Measurements from ENCODE around the gene UMODL1.

The UMODL1 gene

DNA sequence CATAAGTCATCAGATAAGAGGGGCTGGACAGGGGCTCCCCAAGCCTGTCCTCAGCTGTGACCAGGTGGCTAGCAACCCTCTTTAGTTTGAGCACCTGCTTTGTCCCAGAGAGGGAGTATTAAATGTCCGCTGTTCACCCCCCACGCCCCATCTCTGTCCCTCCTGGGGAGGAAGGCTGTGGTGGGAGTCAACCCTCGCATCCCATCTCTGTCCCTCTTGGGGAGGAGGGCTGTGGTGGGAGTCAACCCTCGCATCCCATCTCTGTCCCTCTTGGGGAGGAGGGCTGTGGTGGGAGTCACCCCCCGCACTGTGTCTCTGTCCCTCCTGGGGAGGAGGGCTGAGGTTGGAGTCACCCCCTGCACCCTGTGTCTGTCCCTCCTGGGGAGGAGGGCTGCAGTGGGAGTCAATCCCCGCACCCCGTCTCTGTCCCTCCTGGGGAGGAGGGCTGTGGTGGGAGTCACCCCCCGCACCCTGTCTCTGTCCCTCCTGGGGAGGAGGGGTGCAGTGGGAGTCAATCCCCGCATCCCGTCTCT is 75.2 kb downstream of the UMODL1 start:
- ATAC-seq, result no peak; the same call in 2 of the 3 replicates
- TF ChIP-seq ARNTL (CRISPR knock-in tag; IDR thresholded peaks at IDR 0.05; ENCODE audit: borderline replicate concordance, low read depth) (no peak), BACH2 (CRISPR knock-in tag; IDR thresholded peaks at IDR 0.05; ENCODE audit: borderline replicate concordance) (no peak), ZNF70 (CRISPR knock-in tag; IDR thresholded peaks at IDR 0.05) (no peak), ZFP30 (CRISPR knock-in tag; IDR thresholded peaks at IDR 0.05) (no peak), ZNF565 (CRISPR knock-in tag; conservative IDR thresholded peaks at IDR 0.05; ENCODE audit: low read depth) (no peak)

GRCh38 chr21:42146821-42147220 is 75.7 kb downstream of the UMODL1 start:
- no peak for ATAC-seq
- no peak for TF ChIP-seq ZNF565 (CRISPR knock-in tag; conservative IDR thresholded peaks at IDR 0.05; ENCODE audit: low read depth)

DNA sequence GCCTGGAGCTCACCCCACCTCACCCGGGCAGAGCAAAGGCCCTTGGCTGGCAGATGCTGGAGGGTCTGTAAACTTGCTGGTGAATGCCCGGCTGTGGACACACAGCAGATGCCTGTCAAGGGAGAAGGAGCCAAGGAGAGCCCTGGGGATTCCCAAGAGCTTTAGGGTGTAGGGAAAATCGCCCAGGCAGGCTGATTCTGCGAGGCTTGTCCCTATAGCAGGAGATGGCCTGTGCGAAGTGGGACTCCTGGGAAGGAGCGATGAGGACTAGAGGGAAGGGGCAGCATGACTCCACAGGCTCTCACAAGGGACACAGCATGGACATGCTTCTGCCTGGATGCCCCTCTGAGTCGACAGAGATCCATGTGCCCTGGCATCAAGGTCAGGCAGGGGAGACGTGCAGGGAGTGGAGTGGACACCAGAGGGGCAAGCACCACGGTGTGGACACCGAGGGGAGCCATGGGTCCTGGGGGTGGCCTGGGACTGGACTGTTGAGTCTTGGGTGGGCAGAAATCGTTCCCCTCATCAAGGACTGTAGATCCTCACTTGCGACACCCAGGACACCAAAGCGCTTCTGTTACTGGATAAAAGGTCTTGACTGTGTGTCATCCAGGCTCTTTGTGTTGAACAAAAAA is 76.4 kb downstream of the UMODL1 start:
- no peak for ATAC-seq
- TF ChIP-seq PPARA (CRISPR knock-in tag; IDR thresholded peaks at IDR 0.05; ENCODE audit: borderline replicate concordance) (no peak), CREB5 (CRISPR knock-in tag; IDR thresholded peaks at IDR 0.05; ENCODE audit: low read depth) (no peak), RARB (CRISPR knock-in tag; IDR thresholded peaks at IDR 0.05) (no peak), BACH2 (CRISPR knock-in tag; IDR thresholded peaks at IDR 0.05; ENCODE audit: borderline replicate concordance) (no peak), CSDC2 (CRISPR knock-in tag; IDR thresholded peaks at IDR 0.05) (no peak), POU6F1 (CRISPR knock-in tag; IDR thresholded peaks at IDR 0.05; ENCODE audit: borderline replicate concordance, low read depth) (no peak), ESRRG (CRISPR knock-in tag; IDR thresholded peaks at IDR 0.05) (no peak), ZFP3 (CRISPR knock-in tag; IDR thresholded peaks at IDR 0.05) (no peak), ZFP30 (CRISPR knock-in tag; IDR thresholded peaks at IDR 0.05) (no peak), TCF4 (CRISPR knock-in tag; IDR thresholded peaks at IDR 0.05; ENCODE audit: borderline replicate concordance) (no peak), ZNF565 (CRISPR knock-in tag; conservative IDR thresholded peaks at IDR 0.05; ENCODE audit: low read depth) (no peak), OSR1 (CRISPR knock-in tag; IDR thresholded peaks at IDR 0.05) (no peak), SNAI2 (CRISPR knock-in tag; IDR thresholded peaks at IDR 0.05) (no peak)
- TF ChIP-seq, protein P1, sequence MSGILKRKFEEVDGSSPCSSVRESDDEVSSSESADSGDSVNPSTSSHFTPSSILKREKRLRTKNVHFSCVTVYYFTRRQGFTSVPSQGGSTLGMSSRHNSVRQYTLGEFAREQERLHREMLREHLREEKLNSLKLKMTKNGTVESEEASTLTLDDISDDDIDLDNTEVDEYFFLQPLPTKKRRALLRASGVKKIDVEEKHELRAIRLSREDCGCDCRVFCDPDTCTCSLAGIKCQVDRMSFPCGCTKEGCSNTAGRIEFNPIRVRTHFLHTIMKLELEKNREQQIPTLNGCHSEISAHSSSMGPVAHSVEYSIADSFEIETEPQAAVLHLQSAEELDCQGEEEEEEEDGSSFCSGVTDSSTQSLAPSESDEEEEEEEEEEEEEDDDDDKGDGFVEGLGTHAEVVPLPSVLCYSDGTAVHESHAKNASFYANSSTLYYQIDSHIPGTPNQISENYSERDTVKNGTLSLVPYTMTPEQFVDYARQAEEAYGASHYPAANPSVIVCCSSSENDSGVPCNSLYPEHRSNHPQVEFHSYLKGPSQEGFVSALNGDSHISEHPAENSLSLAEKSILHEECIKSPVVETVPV (CRISPR knock-in tag; IDR thresholded peaks at IDR 0.05), result no peak
- TF ChIP-seq, protein P2, sequence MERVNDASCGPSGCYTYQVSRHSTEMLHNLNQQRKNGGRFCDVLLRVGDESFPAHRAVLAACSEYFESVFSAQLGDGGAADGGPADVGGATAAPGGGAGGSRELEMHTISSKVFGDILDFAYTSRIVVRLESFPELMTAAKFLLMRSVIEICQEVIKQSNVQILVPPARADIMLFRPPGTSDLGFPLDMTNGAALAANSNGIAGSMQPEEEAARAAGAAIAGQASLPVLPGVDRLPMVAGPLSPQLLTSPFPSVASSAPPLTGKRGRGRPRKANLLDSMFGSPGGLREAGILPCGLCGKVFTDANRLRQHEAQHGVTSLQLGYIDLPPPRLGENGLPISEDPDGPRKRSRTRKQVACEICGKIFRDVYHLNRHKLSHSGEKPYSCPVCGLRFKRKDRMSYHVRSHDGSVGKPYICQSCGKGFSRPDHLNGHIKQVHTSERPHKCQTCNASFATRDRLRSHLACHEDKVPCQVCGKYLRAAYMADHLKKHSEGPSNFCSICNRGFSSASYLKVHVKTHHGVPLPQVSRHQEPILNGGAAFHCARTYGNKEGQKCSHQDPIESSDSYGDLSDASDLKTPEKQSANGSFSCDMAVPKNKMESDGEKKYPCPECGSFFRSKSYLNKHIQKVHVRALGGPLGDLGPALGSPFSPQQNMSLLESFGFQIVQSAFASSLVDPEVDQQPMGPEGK (CRISPR knock-in tag; IDR thresholded peaks at IDR 0.05; ENCODE audit: borderline replicate concordance), result no peak

DNA sequence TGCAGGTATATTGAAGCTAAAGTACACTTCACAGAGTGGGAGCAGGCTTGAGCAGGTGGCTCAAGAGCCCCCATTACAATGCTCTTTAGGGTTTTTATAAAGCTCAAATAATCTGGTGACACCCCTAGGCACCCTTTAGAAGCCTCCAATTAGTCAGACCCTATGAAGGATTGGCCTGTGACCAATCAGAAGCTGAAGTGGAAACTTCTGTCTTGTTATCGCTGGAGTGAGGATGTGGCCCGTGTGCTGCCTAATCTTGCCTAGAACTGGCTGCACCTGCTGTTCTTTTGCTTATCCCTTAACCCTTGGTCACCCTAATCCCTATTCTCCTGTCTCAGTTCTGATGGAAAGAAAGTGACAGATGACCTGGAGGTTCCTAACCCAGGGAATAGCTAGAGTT is 77.0 kb downstream of the UMODL1 start:
- TF ChIP-seq ESRRG (CRISPR knock-in tag; IDR thresholded peaks at IDR 0.05) (no peak), ZNF8 (CRISPR knock-in tag; IDR thresholded peaks at IDR 0.05) (no peak), ZNF70 (CRISPR knock-in tag; IDR thresholded peaks at IDR 0.05) (no peak)
- ATAC-seq, result no peak

DNA sequence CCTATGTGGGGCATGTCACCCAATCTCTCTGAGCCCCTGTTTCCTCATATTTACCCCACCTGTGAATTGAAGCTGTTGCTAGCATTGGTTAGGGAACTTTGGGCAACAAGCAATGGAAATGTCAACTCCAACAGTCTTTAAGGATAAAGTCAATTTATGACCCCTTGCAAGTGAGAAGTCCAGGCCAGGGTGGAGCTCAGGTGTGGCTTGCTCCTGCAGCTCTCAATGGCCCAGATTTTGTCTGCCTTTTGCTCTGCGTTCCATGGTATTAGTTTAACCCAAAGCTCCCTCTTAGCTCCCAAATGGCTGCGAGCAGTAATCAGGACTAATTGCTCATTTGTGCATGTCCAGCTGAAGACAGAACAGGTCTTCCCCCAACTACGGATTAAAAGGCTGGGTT is 77.5 kb downstream of the UMODL1 start:
- ATAC-seq, result no peak
- no peak for TF ChIP-seq ISL1 (CRISPR knock-in tag; IDR thresholded peaks at IDR 0.05)
- TF ChIP-seq ZNF8 (CRISPR knock-in tag; IDR thresholded peaks at IDR 0.05), result no peak
- no peak for TF ChIP-seq OSR1 (CRISPR knock-in tag; IDR thresholded peaks at IDR 0.05)
- no peak for TF ChIP-seq TSHZ2 (CRISPR knock-in tag; IDR thresholded peaks at IDR 0.05)
- no peak for TF ChIP-seq TCF4 (CRISPR knock-in tag; IDR thresholded peaks at IDR 0.05; ENCODE audit: borderline replicate concordance)
- TF ChIP-seq, protein P2 (CRISPR knock-in tag; IDR thresholded peaks at IDR 0.05; ENCODE audit: borderline replicate concordance), result no peak
- TF ChIP-seq TOX (CRISPR knock-in tag; IDR thresholded peaks at IDR 0.05; ENCODE audit: borderline replicate concordance), result no peak
- no peak for TF ChIP-seq ZNF70 (CRISPR knock-in tag; IDR thresholded peaks at IDR 0.05)
- TF ChIP-seq BACH2 (CRISPR knock-in tag; IDR thresholded peaks at IDR 0.05; ENCODE audit: borderline replicate concordance), result no peak
- TF ChIP-seq RARB (CRISPR knock-in tag; IDR thresholded peaks at IDR 0.05), result no peak
- no peak for TF ChIP-seq ESRRG (CRISPR knock-in tag; IDR thresholded peaks at IDR 0.05)
- TF ChIP-seq SNAI2 (CRISPR knock-in tag; IDR thresholded peaks at IDR 0.05), result no peak
